ENCODE data around the gene CACNG4.

CACNG4 gene

GRCh38 chr17:66985338-66986237 is 21.1 kb downstream of the CACNG4 start:
- DNase-seq = no peak

- DNase-seq = no peak
These were observed 22.2 kb downstream of the CACNG4 start for GRCh38 chr17:66986659-66987058.

GRCh38 chr17:66987059-66987616 is 22.6 kb downstream of the CACNG4 start:
- DNase-seq = no peak

- DNase-seq = no peak
These were observed 23.7 kb downstream of the CACNG4 start for GRCh38 chr17:66988069-66988798.

GRCh38 chr17:66989076-66989475 is 24.6 kb downstream of the CACNG4 start:
- no peak for DNase-seq

- DNase-seq = no peak
These were observed 25.1 kb downstream of the CACNG4 start for GRCh38 chr17:66989579-66989978.

GRCh38 chr17:66990047-66990446 is 25.5 kb downstream of the CACNG4 start:
- DNase-seq = no peak

- DNase-seq = no peak
These were observed 28.5 kb downstream of the CACNG4 start for GRCh38 chr17:66992911-66993442.

- no peak for DNase-seq
These were observed 29.9 kb downstream of the CACNG4 start for GRCh38 chr17:66994361-66994760.

GRCh38 chr17:66994930-66995535 is 30.5 kb downstream of the CACNG4 start:
- DNase-seq = no peak

- no peak for DNase-seq
These were observed 31.4 kb downstream of the CACNG4 start for GRCh38 chr17:66995944-66996343.

GRCh38 chr17:66996926-66997325 is 32.4 kb downstream of the CACNG4 start:
- no peak for DNase-seq

GRCh38 chr17:67003231-67003630 is 38.7 kb downstream of the CACNG4 start:
- no peak for DNase-seq

GRCh38 chr17:67004181-67004580 is 39.7 kb downstream of the CACNG4 start:
- no peak for DNase-seq

- DNase-seq = no peak
These were observed 42.8 kb downstream of the CACNG4 start for GRCh38 chr17:67007266-67007665.

- no peak for DNase-seq
These were observed 43.6 kb downstream of the CACNG4 start for GRCh38 chr17:67008101-67008500.

- DNase-seq = no peak
These were observed 47.1 kb downstream of the CACNG4 start for GRCh38 chr17:67011527-67012175.

- DNase-seq = no peak
These were observed 49.4 kb downstream of the CACNG4 start for GRCh38 chr17:67013891-67014290.

GRCh38 chr17:67015001-67015400 is 50.5 kb downstream of the CACNG4 start:
- DNase-seq = no peak

GRCh38 chr17:67016039-67016762 is 51.7 kb downstream of the CACNG4 start:
- no peak for DNase-seq

- no peak for DNase-seq
These were observed 53.4 kb downstream of the CACNG4 start for GRCh38 chr17:67017910-67018309.

All from activated CD4-positive, alpha-beta T cell treated with anti-CD3 and anti-CD28 coated beads for 4 hours (primary cell).